K562 (cell line): ENCODE results near the gene SSH3.

Experiments
- DDX20 ChIP-seq: fragments of 450-650 bp; IDR thresholded peaks from 2 replicates; pipeline ENCODE4 v1.6.1; 2016; ENCODE audit warnings: missing genetic modification characterization, low read depth, mild to moderate bottlenecking, missing compliant biosample characterization, moderate library complexity
- FOS ChIP-seq: IDR thresholded peaks from 3 replicates; pipeline ENCODE4 v1.6.1; 2011; ENCODE audit not compliant: insufficient read length; ENCODE audit errors: extremely low read depth
- NR2F6 ChIP-seq: fragments of 450-650 bp; formaldehyde crosslinking; IDR thresholded peaks from 2 replicates; pipeline ENCODE4 v1.4.0; 2020; ENCODE audit warnings: mild to moderate bottlenecking
- RCOR1 ChIP-seq, 2 experiments: IDR thresholded peaks; 2 replicates each; pipeline ENCODE4 v1.6.1; 2012; ENCODE audit warnings: low read depth in 2 of 2, low read length in 2 of 2, borderline replicate concordance in 1 of 2, improper control_type of control experiment in 1 of 2

- TF ChIP-seq FOS (no peak), NR2F6 (no peak), DDX20 (tag) (no peak), RCOR1 (IDR thresholded peaks at IDR 0.05; ENCODE audit: borderline replicate concordance in 1 of 2, low read depth in 2 of 2, low read length in 2 of 2) (no peak)
Observed at GRCh38 chr11:67255353-67255752, 48.0 kb upstream of the SSH3 start.
